SW 1271 (cell line): Measurements from ENCODE around the gene HRCT1.
"Not testable (repeated sequence)": the region's sequence is repeated elsewhere in the genome, so short reads cannot be mapped to it uniquely, and the experiment has no call there.

ENCODE experiments used
- DNase-seq, 2 experiments: peaks; one replicate each; lab custom pipeline; 2025; lab: John Stamatoyannopoulos, UW

Gene HRCT1

DNA sequence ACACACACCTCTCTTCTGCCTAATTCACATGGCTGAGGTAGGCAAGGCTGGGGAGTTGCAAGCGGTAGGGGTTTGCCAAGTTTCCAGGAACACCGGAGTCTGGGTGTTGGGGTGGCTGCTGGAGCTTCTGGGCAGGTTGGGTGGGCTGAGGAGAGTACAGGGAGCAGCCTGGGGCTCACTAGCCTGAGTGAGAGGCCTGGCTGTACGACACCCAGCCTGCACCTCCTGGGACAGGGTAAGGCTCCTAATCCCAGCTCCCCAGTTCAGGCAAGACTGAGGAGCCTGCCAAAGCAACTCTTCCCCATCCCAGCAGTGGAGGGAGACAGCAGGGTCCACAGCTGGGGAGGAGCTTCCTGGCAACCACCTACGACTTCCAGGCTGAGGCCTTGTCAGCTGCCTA lies 11.3 kb downstream of the HRCT1 start:
- no peak for DNase-seq

DNA sequence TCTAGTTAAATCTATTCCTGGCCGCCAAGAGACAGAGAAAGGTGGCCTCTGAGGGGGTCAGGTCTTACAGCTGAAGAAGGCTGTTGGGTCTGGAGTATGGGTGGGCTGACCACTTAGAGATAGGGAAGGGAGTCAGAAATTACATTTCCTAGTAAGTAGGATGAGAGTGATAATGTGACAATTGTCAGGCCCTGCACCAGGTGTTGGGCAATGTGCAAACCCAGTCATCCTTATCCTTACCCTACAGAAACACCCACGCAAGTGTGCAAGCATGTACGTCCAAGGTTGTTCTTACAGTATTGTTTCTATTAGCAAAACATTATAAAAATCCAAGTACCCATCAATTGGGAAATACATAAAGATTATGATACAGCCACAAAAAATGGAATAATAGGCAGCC lies 12.8 kb downstream of the HRCT1 start:
- DNase-seq: no peak

DNA sequence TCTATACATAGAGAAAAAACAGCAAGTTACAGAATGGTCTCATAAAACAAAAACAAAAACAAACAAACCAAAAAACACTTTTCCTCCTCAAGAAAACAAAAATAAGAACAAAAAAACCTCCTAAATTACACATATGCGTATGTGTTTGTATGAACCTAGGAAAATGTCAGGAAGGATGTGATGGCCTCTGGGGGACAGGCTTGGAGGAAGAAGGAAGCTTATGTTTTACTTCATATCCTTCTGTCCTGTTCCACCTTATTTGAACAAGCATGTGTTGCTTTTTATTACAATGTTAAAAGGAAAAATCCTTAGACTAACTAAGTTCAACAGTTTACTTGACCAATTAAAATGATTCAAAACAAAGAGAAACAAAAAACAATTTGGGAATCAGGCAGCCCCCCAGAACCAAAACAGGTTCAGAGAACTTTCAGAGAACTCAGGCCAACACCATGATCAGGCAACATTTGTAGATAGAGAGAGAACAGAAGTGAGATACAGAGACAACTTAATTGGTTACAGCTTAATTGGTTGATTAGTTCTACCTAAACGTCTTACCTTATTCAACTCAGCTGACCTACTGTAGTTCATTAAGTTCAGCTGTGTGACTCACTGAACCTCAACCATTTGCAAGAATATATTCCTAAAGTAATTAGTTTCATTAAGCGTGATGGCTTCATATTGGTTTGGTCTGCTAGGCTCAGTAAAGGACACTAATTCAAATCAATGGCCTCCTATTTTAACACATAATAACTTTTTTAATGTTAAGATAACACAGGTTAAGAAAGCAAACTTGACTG lies 13.4 kb downstream of the HRCT1 start:
- no peak for DNase-seq

DNA sequence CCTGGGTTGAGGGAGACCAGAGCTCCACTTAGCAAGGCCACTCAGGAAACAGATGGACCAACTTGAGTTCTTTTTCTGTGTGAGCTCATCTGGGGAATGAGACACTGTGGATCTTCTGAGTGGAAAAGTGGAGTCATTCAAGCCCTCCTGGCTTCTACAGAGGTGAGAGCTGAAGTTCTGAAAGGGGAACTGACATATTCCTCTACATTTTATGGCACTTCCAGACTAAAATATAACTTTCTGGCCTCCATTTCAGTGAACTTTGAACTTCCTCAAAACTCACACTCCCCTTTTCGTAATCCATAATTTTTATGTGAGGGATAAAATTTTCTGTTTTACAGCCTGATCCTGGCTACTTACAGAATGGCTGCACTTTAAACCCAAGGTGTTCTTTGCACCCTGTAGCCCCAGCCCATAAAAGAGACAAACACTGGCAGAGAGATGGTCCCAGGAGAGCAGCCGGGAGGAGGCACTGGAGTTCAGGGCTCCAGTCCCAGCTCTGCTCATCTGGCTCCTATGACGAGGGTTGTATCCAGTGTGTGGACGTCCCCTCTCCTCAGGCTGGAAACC lies 14.1 kb downstream of the HRCT1 start:
- no peak for DNase-seq

DNA sequence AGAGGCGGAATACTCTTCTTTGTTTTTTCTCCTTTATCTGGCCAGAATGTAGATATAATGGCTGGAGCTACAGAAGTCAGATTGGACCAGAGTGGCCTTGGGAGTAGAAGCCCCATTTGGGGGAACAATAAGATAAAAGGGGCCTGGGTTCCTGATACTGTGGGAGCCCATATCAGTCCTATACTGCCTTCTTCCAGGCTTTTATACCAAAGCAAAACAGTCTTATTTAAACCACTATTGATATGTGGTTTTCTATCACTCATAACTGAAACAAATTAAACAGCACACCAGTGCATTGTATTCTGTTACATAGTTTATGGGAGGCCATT lies 17.6 kb downstream of the HRCT1 start:
- DNase-seq: no peak

DNA sequence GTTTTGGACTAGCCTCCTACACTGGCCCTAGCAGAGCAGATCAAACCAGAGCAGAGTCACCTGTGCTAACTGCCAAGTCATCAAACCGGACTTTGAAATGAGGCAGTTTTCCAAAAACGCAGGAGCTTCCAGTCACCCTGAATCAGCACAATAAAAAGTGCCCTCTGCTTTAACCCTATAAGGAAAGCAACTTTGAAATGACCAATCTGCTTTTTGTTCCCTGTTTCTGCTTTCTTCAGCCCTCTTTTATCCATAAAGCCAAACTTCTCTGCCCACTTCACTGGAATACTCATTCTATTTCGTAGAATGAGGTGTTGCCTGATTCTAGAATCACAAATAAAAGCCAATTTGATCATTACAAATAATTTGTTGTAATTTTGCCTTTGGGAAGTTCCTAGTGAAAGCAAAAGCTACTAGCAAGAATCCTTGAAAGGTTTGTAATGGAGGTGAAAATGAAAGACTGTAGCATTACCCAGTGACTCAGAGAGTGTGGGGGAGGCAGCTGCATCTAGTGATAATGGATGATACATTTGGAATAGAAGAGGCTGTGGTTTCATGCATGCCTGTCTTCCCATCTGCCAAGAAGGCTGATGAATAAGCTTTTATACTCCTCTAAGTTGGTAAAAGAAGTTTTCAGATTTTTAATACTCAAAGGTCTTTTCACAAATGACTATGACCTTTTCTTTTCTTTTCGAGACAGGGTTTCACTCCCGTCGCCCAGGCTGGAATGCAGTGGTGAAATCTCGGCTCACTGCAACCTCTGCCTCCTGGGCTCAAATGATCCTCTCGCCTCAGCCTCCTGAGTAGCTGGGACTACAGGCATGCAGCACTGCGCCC lies 18.1 kb downstream of the HRCT1 start:
- no peak for DNase-seq

DNA sequence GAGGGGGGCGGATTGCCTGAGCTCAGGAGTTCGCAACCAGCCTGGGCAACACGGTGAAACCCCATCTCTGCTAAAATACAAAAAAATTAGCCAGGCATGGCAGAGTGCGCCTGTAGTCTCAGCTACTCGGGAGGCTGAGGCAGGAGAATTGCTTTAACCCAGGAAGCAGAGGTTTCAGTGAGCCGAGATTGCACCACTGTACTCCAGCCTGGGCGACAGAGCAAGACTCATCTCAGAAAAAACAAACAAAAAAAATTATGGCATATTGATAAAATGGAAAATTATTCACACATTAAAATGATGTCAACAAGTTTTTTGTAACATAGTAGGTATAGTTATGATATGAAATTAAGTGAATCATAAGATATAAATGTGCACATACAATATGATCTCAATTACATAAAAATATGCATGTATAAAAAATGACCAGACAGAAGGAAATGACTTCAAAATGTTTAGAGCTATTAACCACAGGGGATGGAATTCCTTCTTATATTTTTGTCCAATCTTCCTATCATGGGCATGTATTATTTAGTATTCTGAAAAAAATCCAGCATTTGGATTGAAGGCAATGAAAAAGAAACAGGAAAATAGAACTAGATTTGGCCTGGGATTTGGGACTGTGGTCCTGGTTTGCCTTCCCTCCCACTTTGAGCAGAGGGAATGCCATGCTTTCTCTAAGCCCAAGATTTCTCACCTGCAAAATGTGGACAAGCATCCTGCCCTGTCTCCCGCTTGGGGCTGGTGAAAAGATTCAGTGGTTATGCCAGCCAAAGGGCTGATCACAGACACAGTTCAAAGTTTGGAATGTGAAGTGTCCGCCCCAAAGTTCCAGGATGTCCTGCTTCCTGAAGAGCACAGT lies 22.8 kb downstream of the HRCT1 start:
- DNase-seq: no peak

DNA sequence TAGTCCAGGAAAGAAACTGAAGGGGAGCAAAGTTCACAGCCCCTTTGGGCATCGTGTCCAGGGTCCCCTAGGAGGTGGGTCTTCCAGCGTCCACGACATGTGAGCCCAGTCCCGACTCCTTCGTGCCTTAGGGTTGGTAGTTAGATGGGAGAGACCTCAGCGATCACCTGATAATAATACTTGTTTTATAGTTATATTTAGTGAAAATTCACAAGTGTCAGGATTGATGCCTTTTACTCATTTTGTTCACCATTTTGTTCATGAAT lies 23.4 kb downstream of the HRCT1 start:
- DNase-seq: no peak

DNA sequence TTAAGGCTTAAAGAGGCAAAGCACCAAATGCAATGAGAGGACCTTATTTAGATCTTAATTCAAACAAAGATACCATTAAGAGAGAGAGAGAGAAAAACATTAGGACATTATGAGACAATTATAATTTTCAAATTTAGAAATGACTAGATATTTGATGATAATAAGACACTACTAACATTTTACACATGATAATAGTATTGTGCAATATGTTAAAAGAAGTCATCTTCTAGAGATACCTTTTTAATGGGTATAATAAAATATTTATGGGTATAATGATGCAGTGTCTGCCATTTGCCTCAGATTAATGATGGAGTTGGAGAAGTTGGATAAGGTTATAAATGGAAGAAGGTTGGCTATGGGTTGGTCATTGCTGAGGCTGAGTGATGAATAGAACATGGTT lies 24.5 kb downstream of the HRCT1 start:
- DNase-seq: no peak

DNA sequence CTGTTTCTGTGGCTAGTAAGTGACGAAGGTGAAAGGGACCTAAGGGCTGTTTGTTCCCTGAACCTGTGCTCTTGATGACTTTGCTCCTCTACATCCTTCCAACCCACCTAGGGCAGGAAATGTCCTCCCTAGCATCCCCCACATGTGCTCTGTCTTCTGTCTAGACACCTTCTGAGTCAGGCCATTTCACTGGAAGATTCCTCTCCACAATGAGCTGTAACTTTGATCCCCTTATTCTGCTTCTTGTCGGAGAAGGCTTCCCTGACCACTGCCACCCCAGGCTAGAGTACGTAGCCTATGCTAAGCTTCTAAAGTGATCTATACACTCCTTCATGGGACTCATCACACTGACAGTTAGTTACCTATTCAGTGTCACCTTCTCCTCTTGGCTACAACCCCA lies 25.0 kb downstream of the HRCT1 start:
- DNase-seq: no peak

DNA sequence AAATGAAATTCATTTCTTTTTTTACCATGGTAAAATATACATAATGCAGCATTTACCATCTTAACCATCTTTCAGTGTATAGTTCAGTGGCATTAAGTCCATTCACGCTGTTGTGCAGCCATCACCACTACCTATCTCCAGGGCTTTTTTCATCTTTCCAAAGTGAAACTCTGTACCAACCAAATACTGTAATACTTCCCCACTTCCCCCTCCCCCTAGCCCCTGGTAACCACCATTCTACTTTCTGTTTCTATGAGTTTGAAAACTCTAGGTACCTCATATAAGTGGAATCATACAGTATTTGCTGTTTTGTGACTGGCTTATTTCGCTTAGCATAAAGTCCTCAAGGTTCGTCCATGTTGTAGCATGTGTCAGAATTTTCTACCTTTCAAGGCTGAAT lies 26.7 kb downstream of the HRCT1 start:
- DNase-seq: no peak

DNA sequence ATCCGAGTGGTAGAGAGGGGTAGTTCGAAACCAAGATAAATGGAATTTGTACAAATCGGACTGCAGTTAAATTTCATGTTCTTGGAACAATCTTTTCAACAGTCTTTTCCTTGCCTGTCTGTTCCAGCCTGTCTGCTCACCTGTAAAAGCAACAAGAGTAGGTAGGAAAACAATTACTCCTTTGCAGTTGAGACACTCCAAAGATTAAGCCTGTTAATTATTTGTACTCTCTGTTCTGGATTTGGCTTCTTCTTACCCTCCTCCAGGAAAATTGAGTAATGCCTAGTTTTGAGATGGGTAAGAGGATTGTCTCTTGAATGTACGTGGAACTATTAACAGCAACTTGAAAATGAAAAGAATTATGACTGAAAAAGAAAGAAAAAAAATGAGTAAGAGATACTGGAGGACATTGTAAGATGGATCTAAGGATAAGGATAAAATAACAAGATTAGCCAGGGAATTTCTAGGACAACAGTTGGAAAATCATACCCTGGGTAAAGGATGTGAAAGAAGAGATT lies 27.6 kb downstream of the HRCT1 start:
- no peak for DNase-seq

DNA sequence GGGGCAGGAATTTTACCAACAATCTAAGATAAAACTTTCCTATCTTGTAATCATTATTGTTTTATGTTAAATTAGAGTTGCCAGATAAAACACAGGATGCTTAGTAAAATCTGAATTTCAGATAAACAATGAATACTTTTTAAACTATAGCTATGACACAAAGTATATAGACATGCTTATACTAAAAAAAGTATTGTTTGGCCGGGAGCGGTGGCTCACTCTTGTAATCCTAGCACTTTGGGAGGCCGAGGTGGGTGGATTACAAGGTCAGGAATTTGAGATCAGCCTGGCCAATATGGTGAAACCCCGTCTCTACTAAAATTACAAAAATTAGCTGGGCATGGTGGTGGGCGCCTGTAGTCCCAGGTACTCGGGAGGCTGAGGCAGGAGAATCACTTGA lies 28.1 kb downstream of the HRCT1 start:
- DNase-seq: not testable (repeated sequence)

DNA sequence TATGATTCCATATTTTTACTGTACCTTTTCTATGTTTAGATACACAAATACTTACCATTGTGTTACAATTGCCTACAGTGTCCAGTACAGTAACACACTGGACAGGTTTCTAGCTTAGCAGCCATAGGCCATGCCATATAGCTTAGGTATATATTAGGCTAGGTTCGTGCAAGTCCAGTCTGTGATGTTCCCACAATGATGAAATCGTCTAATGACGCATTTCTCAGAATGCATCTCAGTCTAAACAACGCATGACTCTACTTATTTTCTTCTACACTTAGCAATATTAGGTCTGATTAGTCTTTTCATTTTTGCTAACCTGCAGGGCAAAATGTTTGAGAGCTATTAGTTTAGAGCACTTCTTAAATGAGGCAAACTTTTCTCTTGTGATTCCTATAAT lies 29.3 kb downstream of the HRCT1 start:
- DNase-seq: no peak

DNA sequence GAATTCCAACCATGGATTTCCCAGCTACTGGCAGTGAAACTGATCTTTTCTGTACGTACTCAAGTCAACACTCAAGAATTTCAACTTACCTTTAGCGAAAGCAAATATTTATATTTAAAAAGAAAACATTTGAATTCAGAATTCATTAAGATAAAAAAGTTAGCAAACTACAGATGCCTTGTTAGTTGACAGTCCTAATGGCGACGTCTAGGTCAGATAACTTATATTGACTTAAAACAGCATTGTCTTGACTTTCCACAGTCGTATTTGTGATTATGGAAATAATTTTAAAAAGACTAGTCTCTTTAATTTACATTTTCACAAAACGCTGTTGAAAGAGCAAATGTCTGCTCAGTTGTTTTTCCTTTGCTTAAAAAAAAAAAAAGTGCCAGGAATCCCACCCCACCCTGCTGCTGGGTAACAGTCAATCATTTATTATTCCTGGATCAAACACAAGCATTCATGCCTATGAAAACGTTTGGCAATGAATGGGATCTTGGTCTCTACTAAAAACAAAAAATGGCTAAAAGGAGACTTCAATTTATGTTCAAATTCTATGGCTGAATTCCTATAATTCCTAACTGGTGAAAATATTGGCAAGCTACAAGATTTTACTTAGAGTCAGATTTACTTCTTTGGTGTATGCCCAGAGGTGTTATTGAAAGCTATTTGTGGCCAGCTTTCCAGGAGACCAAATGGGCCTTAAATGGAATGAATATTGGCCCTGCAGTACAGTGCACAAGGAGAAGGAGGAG lies 29.9 kb downstream of the HRCT1 start:
- no peak for DNase-seq

DNA sequence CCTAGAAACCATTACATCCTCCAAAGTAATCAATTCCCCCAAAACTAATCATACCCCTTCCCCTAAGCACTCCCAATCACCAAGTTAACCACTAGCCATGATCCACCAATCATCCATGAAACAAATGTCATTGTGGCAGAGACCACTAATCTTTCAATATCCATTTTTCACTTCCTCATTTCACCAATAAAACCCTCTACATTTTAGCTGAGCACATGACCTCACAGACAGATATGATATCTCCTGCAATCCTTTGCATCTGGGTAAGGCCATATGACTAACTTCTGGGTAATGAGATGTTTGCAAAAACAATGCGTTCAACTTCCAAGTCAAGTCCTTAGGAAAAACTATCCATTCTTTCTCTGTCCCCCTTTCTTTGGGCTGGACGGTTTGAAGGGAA lies 31.2 kb downstream of the HRCT1 start:
- DNase-seq: no peak

DNA sequence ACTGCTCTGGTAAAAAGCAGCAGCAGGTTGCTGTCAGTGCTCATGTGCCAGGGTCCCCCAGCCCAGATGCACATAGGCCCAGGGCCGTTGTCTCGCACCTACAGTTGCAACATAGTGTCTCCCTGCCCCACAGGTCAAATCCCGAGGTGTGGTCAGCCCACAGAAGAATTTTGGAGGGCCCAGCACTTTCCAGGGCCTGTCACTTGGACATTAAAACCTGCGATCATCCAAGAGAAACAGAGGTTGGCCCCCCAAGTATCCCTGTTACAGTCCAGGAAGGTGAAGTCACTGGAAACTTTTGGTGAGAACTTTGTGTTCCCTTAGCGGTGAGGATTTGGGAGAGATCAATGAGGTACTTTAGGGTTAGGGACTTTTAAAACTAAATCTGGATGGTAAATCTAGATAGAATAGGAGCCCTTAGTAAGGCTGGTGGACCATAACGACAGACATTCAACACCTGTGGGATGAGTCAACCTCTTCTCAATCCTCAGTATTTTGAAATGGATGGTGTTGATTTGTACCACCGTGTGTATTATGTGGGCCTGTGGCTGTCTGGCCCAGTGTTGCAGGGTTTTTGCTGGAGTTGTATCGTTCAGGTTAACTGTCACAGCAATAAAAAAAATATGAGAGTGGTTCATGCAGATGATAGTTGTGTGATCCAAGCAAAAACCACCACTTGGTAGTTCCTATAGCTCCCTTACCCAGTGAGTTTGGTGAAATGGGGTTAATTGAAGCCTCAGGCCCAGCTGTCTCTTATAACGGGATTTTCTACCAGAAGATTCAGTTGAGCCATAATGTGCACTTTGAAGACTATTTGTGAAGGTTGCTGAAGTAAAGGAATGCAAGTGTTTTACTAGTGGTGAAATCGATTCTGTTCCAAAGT lies 32.7 kb downstream of the HRCT1 start:
- no peak for DNase-seq

DNA sequence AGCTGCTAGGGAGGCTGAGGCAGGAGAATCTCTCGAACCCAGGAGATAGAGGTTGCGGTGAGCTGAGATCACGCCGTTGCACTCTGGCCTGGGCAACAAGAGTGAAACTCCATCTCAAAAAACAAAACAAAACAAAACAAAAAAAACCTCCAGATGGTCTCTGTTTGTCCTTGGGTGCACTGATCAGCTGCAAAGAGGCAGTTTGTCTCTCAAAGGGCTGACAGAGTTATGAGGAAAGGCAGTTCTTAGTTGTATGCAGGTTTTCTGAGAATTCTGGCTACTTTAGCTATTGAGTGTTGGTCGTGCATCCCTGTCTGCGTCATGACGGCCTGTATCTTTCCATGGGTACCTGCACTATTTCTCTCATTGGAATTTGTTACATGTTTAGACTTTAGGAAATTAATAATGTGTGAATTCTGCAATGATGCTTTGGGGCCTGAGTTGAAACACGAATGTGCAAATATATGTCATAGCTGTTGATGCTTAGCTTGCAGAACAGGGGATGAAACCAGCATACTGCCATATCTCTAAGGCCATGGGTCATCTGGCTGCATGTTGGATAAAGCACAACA lies 33.8 kb downstream of the HRCT1 start:
- no peak for DNase-seq

DNA sequence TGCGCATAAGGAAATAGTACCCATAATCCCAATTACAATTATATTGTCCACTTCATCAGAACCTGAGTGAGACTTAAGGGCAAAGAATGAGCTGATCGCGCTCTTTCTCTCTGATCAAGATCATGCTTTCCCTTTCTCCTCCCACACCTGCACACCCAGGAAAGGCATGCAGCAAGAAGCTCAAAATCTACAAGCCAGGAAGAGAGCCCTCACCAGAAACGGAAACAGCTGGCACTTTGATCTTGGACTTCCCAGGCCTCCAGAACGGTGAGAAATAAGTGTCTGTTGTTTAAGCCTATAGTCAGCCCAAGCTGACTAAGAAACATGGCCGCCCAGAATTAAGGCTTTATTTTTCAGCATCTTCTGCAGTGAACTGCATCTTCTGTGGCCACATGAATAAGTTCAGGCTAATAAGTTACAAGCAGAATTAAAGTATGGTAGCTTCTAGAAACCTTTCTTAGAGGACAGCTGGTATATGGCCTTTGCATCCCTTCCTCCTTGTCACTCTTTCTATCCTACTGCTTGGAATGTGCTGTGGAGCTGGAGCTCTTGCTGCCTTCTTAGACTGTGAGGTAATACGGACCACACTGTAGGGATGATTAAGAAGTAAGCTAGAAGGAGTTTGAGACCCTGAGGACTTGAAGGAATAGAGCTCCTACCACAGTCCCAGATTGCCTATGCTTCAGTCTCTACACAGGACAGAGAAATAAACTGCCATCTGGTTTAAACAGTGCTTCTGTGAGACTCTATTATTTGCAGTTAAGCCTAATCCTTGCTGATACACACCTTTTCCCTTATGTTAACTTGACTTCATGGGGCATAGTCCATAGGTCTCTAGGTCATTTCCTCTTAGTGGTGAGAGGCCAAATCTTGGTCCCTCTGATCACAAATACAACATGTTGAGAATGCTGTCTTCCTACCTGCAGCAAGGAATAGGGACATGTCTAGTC lies 34.7 kb downstream of the HRCT1 start:
- DNase-seq: no peak
